Nephron progenitor cell (in vitro differentiated cells): ENCODE data around the gene LAPTM5.
A peak's percentile ranks its signal among the peaks of the same experiment; 100 is the strongest.

Experiments used
- DNase-seq: peaks from one replicate; pipeline ENCODE4 v3.0.0; 2021
- H3K27ac Mint-ChIP-seq: 2 replicates; pipeline ENCODE4 v1.8.0; 2021; ENCODE audit warnings: mild to moderate bottlenecking, moderate library complexity, mixed read lengths
- H3K27me3 Mint-ChIP-seq: 2 replicates; pipeline ENCODE4 v1.8.0; 2021; ENCODE audit warnings: mild to moderate bottlenecking, low read depth, mixed read lengths; ENCODE audit not compliant: poor library complexity
- H3K36me3 Mint-ChIP-seq: 2 replicates; pipeline ENCODE4 v1.8.0; 2021; ENCODE audit warnings: low read depth, mixed read lengths
- H3K4me1 Mint-ChIP-seq: 2 replicates; pipeline ENCODE4 v1.8.0; 2021; ENCODE audit warnings: mixed read lengths
- H3K4me3 Mint-ChIP-seq: 2 replicates; pipeline ENCODE4 v1.8.0; 2021; ENCODE audit warnings: mild to moderate bottlenecking, moderate library complexity, mixed read lengths
- H3K9me3 Mint-ChIP-seq: 2 replicates; pipeline ENCODE4 v1.8.0; 2021; ENCODE audit warnings: mild to moderate bottlenecking, moderate library complexity, mixed read lengths
- TF ChIP-seq, protein P1 (sequence below): fragments of 200-600 bp; sonication (generic); IDR thresholded peaks from 2 replicates; pipeline ENCODE4 v1.5.0; 2021; ENCODE audit warnings: antibody characterized with exemption

Gene LAPTM5

DNA sequence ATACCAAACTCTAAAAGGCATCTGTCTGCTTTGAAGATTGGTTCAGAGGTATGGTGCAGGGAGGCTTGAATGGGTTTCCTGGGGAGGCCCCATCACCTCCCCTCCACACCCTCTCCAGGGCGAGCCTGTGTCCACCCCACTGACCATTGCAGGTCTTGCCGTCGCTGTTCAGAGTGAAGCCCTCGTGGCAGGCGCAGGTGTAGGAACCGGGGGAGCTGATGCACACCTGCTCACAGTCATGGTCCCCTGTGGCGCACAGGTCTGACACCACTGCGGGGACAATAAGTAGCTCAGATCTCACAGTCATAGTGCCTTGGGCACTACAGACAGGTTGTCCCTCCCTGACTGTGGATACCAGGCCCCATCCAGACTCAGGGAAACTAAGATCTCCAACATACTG lies 40.9 kb downstream of the LAPTM5 start:
- Mint-ChIP-seq H3K4me1 (peaks cover 24% of the 10 kb centered on the region), H3K27me3 (peaks cover 5% of the 10 kb centered on the region), H3K4me3 (peak overlapping the region; percentile 32), H3K27ac (no peak overlapping the region), H3K36me3 (no peaks in the 10 kb centered on the region), H3K9me3 (peaks cover 24% of the 10 kb centered on the region)
- DNase-seq: no peak
- TF ChIP-seq, protein P1, sequence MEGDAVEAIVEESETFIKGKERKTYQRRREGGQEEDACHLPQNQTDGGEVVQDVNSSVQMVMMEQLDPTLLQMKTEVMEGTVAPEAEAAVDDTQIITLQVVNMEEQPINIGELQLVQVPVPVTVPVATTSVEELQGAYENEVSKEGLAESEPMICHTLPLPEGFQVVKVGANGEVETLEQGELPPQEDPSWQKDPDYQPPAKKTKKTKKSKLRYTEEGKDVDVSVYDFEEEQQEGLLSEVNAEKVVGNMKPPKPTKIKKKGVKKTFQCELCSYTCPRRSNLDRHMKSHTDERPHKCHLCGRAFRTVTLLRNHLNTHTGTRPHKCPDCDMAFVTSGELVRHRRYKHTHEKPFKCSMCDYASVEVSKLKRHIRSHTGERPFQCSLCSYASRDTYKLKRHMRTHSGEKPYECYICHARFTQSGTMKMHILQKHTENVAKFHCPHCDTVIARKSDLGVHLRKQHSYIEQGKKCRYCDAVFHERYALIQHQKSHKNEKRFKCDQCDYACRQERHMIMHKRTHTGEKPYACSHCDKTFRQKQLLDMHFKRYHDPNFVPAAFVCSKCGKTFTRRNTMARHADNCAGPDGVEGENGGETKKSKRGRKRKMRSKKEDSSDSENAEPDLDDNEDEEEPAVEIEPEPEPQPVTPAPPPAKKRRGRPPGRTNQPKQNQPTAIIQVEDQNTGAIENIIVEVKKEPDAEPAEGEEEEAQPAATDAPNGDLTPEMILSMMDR: no peak

DNA sequence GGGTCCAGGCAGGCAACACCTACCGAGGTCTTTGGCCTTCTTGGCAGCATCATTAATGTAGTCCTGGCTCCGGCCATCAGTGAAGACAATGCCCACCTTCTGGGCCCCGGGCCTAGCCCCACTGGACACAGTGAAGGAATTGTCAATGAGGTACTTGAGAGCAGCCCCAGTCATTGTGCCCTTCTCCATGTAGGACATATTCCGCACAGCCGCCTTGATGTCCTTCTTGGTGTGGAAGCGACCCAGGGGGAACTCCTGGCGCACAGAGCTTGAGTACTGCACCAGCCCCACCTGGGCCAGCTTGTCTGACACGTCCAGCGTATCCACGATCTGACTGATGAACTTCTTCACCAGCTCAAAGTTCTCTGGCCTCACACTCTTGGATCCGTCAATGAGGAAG lies 41.7 kb downstream of the LAPTM5 start:
- Mint-ChIP-seq H3K36me3 (no peaks in the 10 kb centered on the region), H3K27ac (no peak overlapping the region), H3K9me3 (peaks cover 24% of the 10 kb centered on the region), H3K4me3 (no peak overlapping the region), H3K4me1 (peaks cover 31% of the 10 kb centered on the region), H3K27me3 (peaks cover 5% of the 10 kb centered on the region)
- TF ChIP-seq, protein P1: no peak
- no peak for DNase-seq

DNA sequence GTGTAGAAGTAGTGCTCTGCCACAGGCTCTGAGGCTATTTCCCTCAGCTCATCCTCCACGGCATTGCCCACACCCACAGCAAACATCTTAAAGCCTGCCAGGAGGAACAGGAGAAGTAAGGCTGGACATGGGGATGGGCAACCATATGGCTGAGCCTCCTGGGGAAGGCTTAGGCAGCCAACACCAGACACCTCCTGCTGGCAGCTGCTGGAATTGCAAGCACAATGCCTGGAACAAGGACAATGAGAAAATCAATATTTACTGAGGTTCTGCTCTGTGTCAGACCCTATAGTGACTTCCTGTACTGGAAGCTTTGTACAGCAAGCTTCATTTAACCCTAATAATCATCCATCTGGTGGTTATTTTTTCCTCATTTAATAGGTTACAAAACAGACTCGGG lies 42.4 kb downstream of the LAPTM5 start:
- H3K9me3 Mint-ChIP-seq: peaks cover 24% of the 10 kb centered on the region
- no peak overlapping the region for H3K27ac Mint-ChIP-seq
- TF ChIP-seq, protein P1: peak; percentile 41
- H3K4me1 Mint-ChIP-seq: peaks cover 38% of the 10 kb centered on the region
- H3K4me3 Mint-ChIP-seq: no peak overlapping the region
- peaks cover 3% of the 10 kb centered on the region for H3K27me3 Mint-ChIP-seq
- H3K36me3 Mint-ChIP-seq: no peaks in the 10 kb centered on the region
- no peak for DNase-seq

DNA sequence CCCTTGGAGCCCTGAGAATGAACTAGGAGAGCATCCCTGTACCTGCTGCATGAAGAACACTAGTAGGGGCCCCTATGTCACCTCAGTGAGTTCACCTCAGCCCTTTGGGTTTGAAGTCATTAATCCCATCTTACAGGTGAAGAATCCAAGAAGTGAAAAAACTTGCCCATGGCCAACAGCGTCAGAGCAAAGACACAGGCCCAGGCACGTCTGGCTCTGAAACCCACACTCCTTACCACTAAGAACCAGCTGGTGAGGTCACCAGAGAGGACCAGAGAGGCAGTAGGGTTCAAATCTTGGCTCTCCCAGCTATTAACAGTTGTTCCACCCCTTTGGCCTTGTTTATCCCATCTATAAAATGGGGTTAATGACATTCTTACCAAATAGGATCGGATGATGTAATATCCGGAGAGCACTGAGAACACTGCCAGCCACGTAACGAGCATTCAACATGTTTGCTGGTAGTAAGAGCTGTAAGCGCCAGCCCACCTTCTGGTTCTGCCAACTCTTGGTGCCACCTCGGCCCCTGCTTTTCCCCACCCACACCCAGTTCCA lies 43.0 kb downstream of the LAPTM5 start:
- no peak for DNase-seq
- Mint-ChIP-seq H3K36me3 (no peaks in the 10 kb centered on the region), H3K27me3 (peaks cover 3% of the 10 kb centered on the region), H3K27ac (no peak overlapping the region), H3K4me1 (peaks cover 42% of the 10 kb centered on the region), H3K9me3 (peaks cover 24% of the 10 kb centered on the region), H3K4me3 (no peak overlapping the region)
- TF ChIP-seq, protein P1: no peak

GRCh38 chr1:30714025-30714424 lies 43.5 kb downstream of the LAPTM5 start:
- TF ChIP-seq, protein P1: no peak
- H3K9me3 Mint-ChIP-seq: peaks cover 24% of the 10 kb centered on the region
- no peak overlapping the region for H3K4me3 Mint-ChIP-seq
- DNase-seq: no peak
- H3K4me1 Mint-ChIP-seq: peaks cover 42% of the 10 kb centered on the region
- no peaks in the 10 kb centered on the region for H3K36me3 Mint-ChIP-seq
- H3K27ac Mint-ChIP-seq: peak overlapping the region; percentile 83
- peaks cover 3% of the 10 kb centered on the region for H3K27me3 Mint-ChIP-seq

DNA sequence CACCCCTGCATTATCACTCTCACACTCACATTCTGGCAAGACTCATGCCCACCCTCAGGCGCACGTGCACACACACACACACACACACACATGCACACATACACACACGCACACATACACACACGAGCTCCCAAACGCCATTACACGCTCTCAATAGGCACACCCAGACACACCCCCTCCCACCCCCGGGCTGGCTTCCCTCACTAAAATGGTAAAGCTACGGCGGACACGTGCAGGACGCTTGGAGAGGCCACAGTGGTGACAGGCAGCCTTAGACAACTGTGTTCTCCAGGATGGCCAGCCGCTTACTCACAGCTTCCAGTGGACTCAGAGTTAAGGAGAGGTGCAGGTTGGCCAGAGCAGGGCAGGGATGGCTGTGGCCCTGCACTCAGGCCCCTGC lies 44.3 kb downstream of the LAPTM5 start:
- Mint-ChIP-seq H3K27me3 (peaks cover 3% of the 10 kb centered on the region), H3K36me3 (no peaks in the 10 kb centered on the region), H3K27ac (no peak overlapping the region), H3K4me1 (peaks cover 42% of the 10 kb centered on the region), H3K9me3 (peaks cover 24% of the 10 kb centered on the region), H3K4me3 (no peak overlapping the region)
- DNase-seq: no peak
- TF ChIP-seq, protein P1: no peak
